NK-92 (cell line): Measurements from ENCODE around the gene SLC13A4.
"Not testable (repeated sequence)": the region's sequence is repeated elsewhere in the genome, so short reads cannot be mapped to it uniquely, and the experiment has no call there.

Experiments
- DNase-seq: peaks from one replicate; lab custom pipeline; 2025; ENCODE audit not compliant: unreplicated experiment; lab: John Stamatoyannopoulos, UW

The SLC13A4 gene

GRCh38 chr7:135704074-135704473 is 23.9 kb downstream of the SLC13A4 start:
- no peak for DNase-seq

- no peak for DNase-seq
Observed at GRCh38 chr7:135697276-135698049, 30.5 kb downstream of the SLC13A4 start.

GRCh38 chr7:135693558-135693957 is 34.4 kb downstream of the SLC13A4 start:
- DNase-seq, result no peak

- DNase-seq, result not testable (repeated sequence)
Observed at GRCh38 chr7:135692606-135693005, 35.4 kb downstream of the SLC13A4 start.

- no peak for DNase-seq
Observed at GRCh38 chr7:135692055-135692454, 35.9 kb downstream of the SLC13A4 start.

- DNase-seq, result no peak
Observed at GRCh38 chr7:135690566-135690965, 37.4 kb downstream of the SLC13A4 start.

GRCh38 chr7:135687466-135687865 is 40.5 kb downstream of the SLC13A4 start:
- DNase-seq, result no peak

- DNase-seq, result no peak
Observed at GRCh38 chr7:135685306-135686084, 42.5 kb downstream of the SLC13A4 start.

GRCh38 chr7:135684699-135685098 is 43.3 kb downstream of the SLC13A4 start:
- DNase-seq, result no peak

GRCh38 chr7:135684136-135684535 is 43.9 kb downstream of the SLC13A4 start:
- no peak for DNase-seq

GRCh38 chr7:135683609-135684008 is 44.4 kb downstream of the SLC13A4 start:
- no peak for DNase-seq

GRCh38 chr7:135682191-135682590 is 45.8 kb downstream of the SLC13A4 start:
- no peak for DNase-seq

- DNase-seq, result no peak
Observed at GRCh38 chr7:135681762-135682161, 46.2 kb downstream of the SLC13A4 start.

GRCh38 chr7:135678612-135679575 is 49.1 kb downstream of the SLC13A4 start:
- no peak for DNase-seq

GRCh38 chr7:135673360-135673706 is 54.7 kb downstream of the SLC13A4 start:
- no peak for DNase-seq

GRCh38 chr7:135672560-135673359 is 55.2 kb downstream of the SLC13A4 start:
- DNase-seq, result no peak

- DNase-seq, result no peak
Observed at GRCh38 chr7:135670179-135670578, 57.8 kb downstream of the SLC13A4 start.

- no peak for DNase-seq
Observed at GRCh38 chr7:135669774-135670173, 58.2 kb downstream of the SLC13A4 start.

GRCh38 chr7:135668852-135669395 is 59.1 kb downstream of the SLC13A4 start:
- not testable (repeated sequence) for DNase-seq

GRCh38 chr7:135667626-135668025 is 60.4 kb downstream of the SLC13A4 start:
- not testable (repeated sequence) for DNase-seq
